Neural crest cell (in vitro differentiated cells): ENCODE measurements around the gene SLC33A1. TPM values are rescaled to one million over a fixed set of nuclear protein-coding genes. Genes with fewer than 3 reads are reported as not detected.

Experiments
- DNase-seq: peaks from one replicate; pipeline ENCODE4 v3.0.0; 2021; ENCODE audit warnings: low read depth, mixed read lengths, low spot score
- H3K27ac Mint-ChIP-seq: one replicate; pipeline ENCODE4 v1.8.0; 2021; ENCODE audit warnings: mild to moderate bottlenecking, mixed read lengths; ENCODE audit not compliant: unreplicated experiment
- H3K27me3 Mint-ChIP-seq: 2 replicates; pipeline ENCODE4 v1.8.0; 2021; ENCODE audit warnings: low read depth, mild to moderate bottlenecking, mixed read lengths
- H3K36me3 Mint-ChIP-seq: 2 replicates; pipeline ENCODE4 v1.8.0; 2021; ENCODE audit warnings: low read depth, mild to moderate bottlenecking, mixed read lengths
- H3K4me1 Mint-ChIP-seq: 2 replicates; pipeline ENCODE4 v1.8.0; 2021; ENCODE audit warnings: mixed read lengths
- H3K4me3 Mint-ChIP-seq: one replicate; pipeline ENCODE4 v1.8.0; 2021; ENCODE audit warnings: mild to moderate bottlenecking, mixed read lengths
- H3K9me3 Mint-ChIP-seq: 2 replicates; pipeline ENCODE4 v1.8.0; 2021; ENCODE audit warnings: mixed read lengths
- total RNA-seq: library from RNA; stranded (reverse); gene quantifications from 2 replicates; pipeline ENCODE4 v1.2.1, GENCODE V29; 2021
- TF ChIP-seq, protein P1 (sequence below): fragments of 200-600 bp; sonication (generic); conservative IDR thresholded peaks from 2 replicates; pipeline ENCODE4 v1.5.0; 2021; ENCODE audit warnings: antibody characterized with exemption, mild to moderate bottlenecking

Gene SLC33A1
- total RNA-seq, 1 donor from 2014 or later: 18.8 TPM

DNA sequence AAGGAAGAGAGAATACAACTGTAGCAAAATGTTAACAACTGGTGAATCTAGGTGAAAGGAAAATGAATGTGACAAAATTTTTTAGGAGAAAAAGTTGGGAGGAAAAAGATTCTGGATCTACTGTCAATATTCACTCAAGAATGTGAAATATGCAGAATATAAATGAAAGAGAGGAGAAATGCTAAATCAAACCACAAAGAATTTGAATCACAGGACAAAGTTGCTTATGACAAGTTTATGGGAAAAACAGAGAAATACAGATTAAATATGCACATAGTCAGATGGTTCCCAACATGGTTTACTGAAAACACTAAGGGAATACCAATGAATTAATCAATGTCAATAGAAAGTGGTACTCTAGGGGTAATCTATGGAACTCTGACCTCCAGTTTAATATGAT, 75.8 kb downstream of the SLC33A1 start:
- Mint-ChIP-seq H3K27ac (no peak overlapping the region), H3K4me3 (no peak overlapping the region), H3K36me3 (peaks cover 22% of the 10 kb centered on the region), H3K4me1 (no peaks in the 10 kb centered on the region), H3K9me3 (peaks cover 7% of the 10 kb centered on the region), H3K27me3 (no peaks in the 10 kb centered on the region)
- TF ChIP-seq, protein P1, sequence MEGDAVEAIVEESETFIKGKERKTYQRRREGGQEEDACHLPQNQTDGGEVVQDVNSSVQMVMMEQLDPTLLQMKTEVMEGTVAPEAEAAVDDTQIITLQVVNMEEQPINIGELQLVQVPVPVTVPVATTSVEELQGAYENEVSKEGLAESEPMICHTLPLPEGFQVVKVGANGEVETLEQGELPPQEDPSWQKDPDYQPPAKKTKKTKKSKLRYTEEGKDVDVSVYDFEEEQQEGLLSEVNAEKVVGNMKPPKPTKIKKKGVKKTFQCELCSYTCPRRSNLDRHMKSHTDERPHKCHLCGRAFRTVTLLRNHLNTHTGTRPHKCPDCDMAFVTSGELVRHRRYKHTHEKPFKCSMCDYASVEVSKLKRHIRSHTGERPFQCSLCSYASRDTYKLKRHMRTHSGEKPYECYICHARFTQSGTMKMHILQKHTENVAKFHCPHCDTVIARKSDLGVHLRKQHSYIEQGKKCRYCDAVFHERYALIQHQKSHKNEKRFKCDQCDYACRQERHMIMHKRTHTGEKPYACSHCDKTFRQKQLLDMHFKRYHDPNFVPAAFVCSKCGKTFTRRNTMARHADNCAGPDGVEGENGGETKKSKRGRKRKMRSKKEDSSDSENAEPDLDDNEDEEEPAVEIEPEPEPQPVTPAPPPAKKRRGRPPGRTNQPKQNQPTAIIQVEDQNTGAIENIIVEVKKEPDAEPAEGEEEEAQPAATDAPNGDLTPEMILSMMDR: no peak
- DNase-seq: no peak

DNA sequence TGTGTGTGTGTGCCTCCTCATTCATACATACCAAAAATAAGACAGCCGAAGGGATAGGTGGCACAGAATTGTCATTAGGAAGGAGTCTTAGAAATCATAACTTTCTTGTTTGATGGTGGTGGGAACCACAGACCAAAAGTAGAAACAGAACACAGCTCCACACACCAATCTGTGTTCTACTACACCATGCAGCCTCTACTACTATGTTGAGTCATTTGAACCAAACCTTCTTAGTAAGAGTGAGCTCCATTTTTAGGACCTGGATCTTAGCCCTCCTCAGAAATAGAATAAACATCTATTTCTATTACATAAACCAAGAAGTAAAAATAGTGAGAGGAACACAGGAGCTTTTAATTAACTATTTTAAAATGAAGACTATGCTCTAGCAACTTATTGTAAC, 81.4 kb downstream of the SLC33A1 start:
- DNase-seq: no peak
- Mint-ChIP-seq H3K36me3 (peaks cover 24% of the 10 kb centered on the region), H3K27me3 (no peaks in the 10 kb centered on the region), H3K27ac (no peak overlapping the region), H3K4me1 (no peaks in the 10 kb centered on the region), H3K9me3 (no peaks in the 10 kb centered on the region), H3K4me3 (no peak overlapping the region)
- TF ChIP-seq, protein P1: no peak

DNA sequence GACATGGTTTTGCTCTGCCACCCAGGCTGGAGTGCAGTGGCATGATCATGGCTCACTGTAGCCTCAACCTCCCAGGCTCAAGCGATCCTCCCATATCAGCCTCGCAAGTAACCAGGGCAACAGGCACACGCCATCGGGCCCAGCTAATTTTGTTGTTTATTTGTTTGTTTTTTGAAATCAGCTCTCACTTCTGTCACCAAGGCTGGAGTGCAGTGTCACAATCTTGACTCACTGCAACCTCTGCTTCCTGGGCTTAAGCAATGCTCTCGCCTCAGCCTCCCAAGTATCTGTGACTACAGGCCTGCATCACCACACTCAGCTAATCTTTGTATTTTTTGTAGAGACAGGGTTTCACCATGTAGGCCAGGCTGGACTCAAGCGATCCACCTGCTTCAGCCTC, 83.1 kb downstream of the SLC33A1 start:
- no peak for DNase-seq
- Mint-ChIP-seq H3K27ac (no peak overlapping the region), H3K4me3 (no peak overlapping the region), H3K27me3 (no peaks in the 10 kb centered on the region), H3K36me3 (peaks cover 24% of the 10 kb centered on the region), H3K9me3 (no peaks in the 10 kb centered on the region), H3K4me1 (no peaks in the 10 kb centered on the region)
- TF ChIP-seq, protein P1: no peak

Other genes with a start within 250 kb of the SLC33A1 start
- 21.4 and 22.4 TPM in 2 replicates for gene PLCH1, start 109.4 kb downstream of the SLC33A1 start, total RNA-seq
- gene C3orf33, start 48.1 kb downstream of the SLC33A1 start, total RNA-seq: 4.2 and 4.4 TPM in 2 replicates
- gene GMPS, start 16.2 kb upstream of the SLC33A1 start, total RNA-seq: 129 and 131 TPM in 2 replicates